HL-60 (cell line): ENCODE measurements around the gene TMEM131L.

Experiments used
- CTCF ChIP-seq: IDR thresholded peaks from one replicate; pipeline ENCODE4 v1.5.1; 2011; ENCODE audit warnings: low read length, control low read depth, inconsistent platforms; ENCODE audit not compliant: insufficient read depth
- GABPA ChIP-seq: IDR thresholded peaks from 2 replicates; pipeline ENCODE4 v1.6.1; 2012; ENCODE audit warnings: low read depth
- POLR2AphosphoS5 ChIP-seq: IDR thresholded peaks from 2 replicates; pipeline ENCODE4 v1.6.1; 2012; ENCODE audit warnings: low read depth
- SPI1 ChIP-seq: IDR thresholded peaks from 2 replicates; pipeline ENCODE4 v1.6.1; 2012; ENCODE audit warnings: low read depth, mild to moderate bottlenecking, borderline replicate concordance
- TF ChIP-seq, protein P1 (sequence below): IDR thresholded peaks from 2 replicates; pipeline ENCODE4 v1.6.1; 2012; ENCODE audit warnings: low read depth; ENCODE audit not compliant: insufficient replicate concordance

GRCh38 chr4:153533387-153533786 is 67.2 kb downstream of the TMEM131L start:
- TF ChIP-seq, protein P1, sequence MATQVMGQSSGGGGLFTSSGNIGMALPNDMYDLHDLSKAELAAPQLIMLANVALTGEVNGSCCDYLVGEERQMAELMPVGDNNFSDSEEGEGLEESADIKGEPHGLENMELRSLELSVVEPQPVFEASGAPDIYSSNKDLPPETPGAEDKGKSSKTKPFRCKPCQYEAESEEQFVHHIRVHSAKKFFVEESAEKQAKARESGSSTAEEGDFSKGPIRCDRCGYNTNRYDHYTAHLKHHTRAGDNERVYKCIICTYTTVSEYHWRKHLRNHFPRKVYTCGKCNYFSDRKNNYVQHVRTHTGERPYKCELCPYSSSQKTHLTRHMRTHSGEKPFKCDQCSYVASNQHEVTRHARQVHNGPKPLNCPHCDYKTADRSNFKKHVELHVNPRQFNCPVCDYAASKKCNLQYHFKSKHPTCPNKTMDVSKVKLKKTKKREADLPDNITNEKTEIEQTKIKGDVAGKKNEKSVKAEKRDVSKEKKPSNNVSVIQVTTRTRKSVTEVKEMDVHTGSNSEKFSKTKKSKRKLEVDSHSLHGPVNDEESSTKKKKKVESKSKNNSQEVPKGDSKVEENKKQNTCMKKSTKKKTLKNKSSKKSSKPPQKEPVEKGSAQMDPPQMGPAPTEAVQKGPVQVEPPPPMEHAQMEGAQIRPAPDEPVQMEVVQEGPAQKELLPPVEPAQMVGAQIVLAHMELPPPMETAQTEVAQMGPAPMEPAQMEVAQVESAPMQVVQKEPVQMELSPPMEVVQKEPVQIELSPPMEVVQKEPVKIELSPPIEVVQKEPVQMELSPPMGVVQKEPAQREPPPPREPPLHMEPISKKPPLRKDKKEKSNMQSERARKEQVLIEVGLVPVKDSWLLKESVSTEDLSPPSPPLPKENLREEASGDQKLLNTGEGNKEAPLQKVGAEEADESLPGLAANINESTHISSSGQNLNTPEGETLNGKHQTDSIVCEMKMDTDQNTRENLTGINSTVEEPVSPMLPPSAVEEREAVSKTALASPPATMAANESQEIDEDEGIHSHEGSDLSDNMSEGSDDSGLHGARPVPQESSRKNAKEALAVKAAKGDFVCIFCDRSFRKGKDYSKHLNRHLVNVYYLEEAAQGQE = no peak
- no peak for TF ChIP-seq CTCF
- no peak for TF ChIP-seq SPI1
- TF ChIP-seq POLR2AphosphoS5 = no peak
- TF ChIP-seq GABPA = no peak
